T-helper 1 cell treated with Interleukin-12 subunit alpha and Interleukin-12 subunit beta and Interleukin-4 antibody, amounts not matched to agents 30 μg/mL and 1 μg/mL, for 36 hours (primary cell): ENCODE results near the gene LRRC34.

Source experiments
- H3K27ac Mint-ChIP-seq: one replicate; pipeline ENCODE4 v1.8.0; 2021; ENCODE audit warnings: mild to moderate bottlenecking, mixed read lengths
- H3K27me3 Mint-ChIP-seq: one replicate; pipeline ENCODE4 v1.8.0; 2021; ENCODE audit warnings: low read depth, mixed read lengths
- H3K36me3 Mint-ChIP-seq: one replicate; pipeline ENCODE4 v1.8.0; 2021; ENCODE audit warnings: low read depth, mixed read lengths
- H3K4me1 Mint-ChIP-seq: one replicate; pipeline ENCODE4 v1.8.0; 2021; ENCODE audit warnings: low read depth, mixed read lengths
- H3K4me3 Mint-ChIP-seq: one replicate; pipeline ENCODE4 v1.8.0; 2021; ENCODE audit warnings: mild to moderate bottlenecking, moderate library complexity, mixed read lengths
- H3K9me3 Mint-ChIP-seq: one replicate; pipeline ENCODE4 v1.8.0; 2021; ENCODE audit warnings: mixed read lengths

LRRC34 gene

GRCh38 chr3:169812332-169813235, at the start of gene LRRC34, which contains the start of gene LRRIQ4:
TSS of gene LRRC34 (minus strand) at chr3:169812904. CDS start at chr3:169812548, 356 bp downstream.
TSS of gene LRRIQ4 (plus strand) at chr3:169812870. CDS start at chr3:169821922, 9,052 bp downstream.
- peaks cover 30% of the 10 kb centered on the region for H3K4me1 Mint-ChIP-seq
- H3K4me3 Mint-ChIP-seq = peak within 1 kb of the TSS; percentile 82
- peaks cover 28% of the 10 kb centered on the region for H3K9me3 Mint-ChIP-seq
- H3K27ac Mint-ChIP-seq = peak within 1 kb of the TSS; percentile 80
- H3K27me3 Mint-ChIP-seq = peaks cover 12% of the 10 kb centered on the region
- H3K36me3 Mint-ChIP-seq = no peaks in the 10 kb centered on the region

GRCh38 chr3:169861871-169862270, 49.2 kb upstream of the LRRC34 start:
- H3K4me1 Mint-ChIP-seq = peaks cover 18% of the 10 kb centered on the region
- no peaks in the 10 kb centered on the region for H3K9me3 Mint-ChIP-seq
- H3K27me3 Mint-ChIP-seq = peaks cover 15% of the 10 kb centered on the region
- H3K4me3 Mint-ChIP-seq = no peak overlapping the region
- no peak overlapping the region for H3K27ac Mint-ChIP-seq
- no peaks in the 10 kb centered on the region for H3K36me3 Mint-ChIP-seq

GRCh38 chr3:169857811-169858210, 45.1 kb upstream of the LRRC34 start:
- Mint-ChIP-seq H3K36me3 (no peaks in the 10 kb centered on the region), H3K27ac (no peak overlapping the region), H3K4me3 (no peak overlapping the region), H3K4me1 (no peaks in the 10 kb centered on the region), H3K27me3 (peaks cover 34% of the 10 kb centered on the region), H3K9me3 (no peaks in the 10 kb centered on the region)

- Mint-ChIP-seq H3K27ac (no peak overlapping the region), H3K4me3 (no peak overlapping the region), H3K27me3 (peaks cover 29% of the 10 kb centered on the region), H3K9me3 (no peaks in the 10 kb centered on the region), H3K4me1 (no peaks in the 10 kb centered on the region), H3K36me3 (no peaks in the 10 kb centered on the region)
These were observed 42.8 kb upstream of the LRRC34 start for GRCh38 chr3:169855514-169855913.

- H3K36me3 Mint-ChIP-seq = no peaks in the 10 kb centered on the region
These were observed 37.9 kb upstream of the LRRC34 start for GRCh38 chr3:169850618-169851017.

GRCh38 chr3:169848741-169849140, 36.0 kb upstream of the LRRC34 start:
- H3K4me1 Mint-ChIP-seq = no peaks in the 10 kb centered on the region
- H3K36me3 Mint-ChIP-seq = no peaks in the 10 kb centered on the region
- H3K4me3 Mint-ChIP-seq = no peak overlapping the region
- H3K27ac Mint-ChIP-seq = no peak overlapping the region
- H3K9me3 Mint-ChIP-seq = no peaks in the 10 kb centered on the region
- peaks cover 9% of the 10 kb centered on the region for H3K27me3 Mint-ChIP-seq

More at GRCh38 chr3:169850618-169851017, 37.9 kb upstream of the LRRC34 start:
- H3K4me1 Mint-ChIP-seq = no peaks in the 10 kb centered on the region
- peaks cover 20% of the 10 kb centered on the region for H3K27me3 Mint-ChIP-seq
- H3K9me3 Mint-ChIP-seq = no peaks in the 10 kb centered on the region
- H3K4me3 Mint-ChIP-seq = no peak overlapping the region
- H3K27ac Mint-ChIP-seq = no peak overlapping the region

- Mint-ChIP-seq H3K27ac (no peak overlapping the region), H3K4me3 (no peak overlapping the region), H3K36me3 (no peaks in the 10 kb centered on the region), H3K4me1 (no peaks in the 10 kb centered on the region), H3K27me3 (peaks cover 10% of the 10 kb centered on the region), H3K9me3 (no peaks in the 10 kb centered on the region)
These were observed 35.2 kb upstream of the LRRC34 start for GRCh38 chr3:169847896-169848295.

GRCh38 chr3:169846458-169847193, 33.9 kb upstream of the LRRC34 start:
- Mint-ChIP-seq H3K9me3 (no peaks in the 10 kb centered on the region), H3K27me3 (peaks cover 12% of the 10 kb centered on the region), H3K4me3 (no peak overlapping the region), H3K27ac (no peak overlapping the region), H3K4me1 (no peaks in the 10 kb centered on the region), H3K36me3 (no peaks in the 10 kb centered on the region)

GRCh38 chr3:169842960-169843359, 30.3 kb upstream of the LRRC34 start:
- H3K36me3 Mint-ChIP-seq = no peaks in the 10 kb centered on the region
- H3K9me3 Mint-ChIP-seq = no peaks in the 10 kb centered on the region
- no peaks in the 10 kb centered on the region for H3K4me1 Mint-ChIP-seq
- H3K27me3 Mint-ChIP-seq = peaks cover 12% of the 10 kb centered on the region
- H3K27ac Mint-ChIP-seq = no peak overlapping the region
- no peak overlapping the region for H3K4me3 Mint-ChIP-seq

GRCh38 chr3:169841171-169841570, 28.5 kb upstream of the LRRC34 start:
- Mint-ChIP-seq H3K9me3 (no peaks in the 10 kb centered on the region), H3K36me3 (no peaks in the 10 kb centered on the region), H3K4me3 (no peak overlapping the region), H3K4me1 (no peaks in the 10 kb centered on the region), H3K27ac (no peak overlapping the region), H3K27me3 (peaks cover 8% of the 10 kb centered on the region)

- Mint-ChIP-seq H3K36me3 (no peaks in the 10 kb centered on the region), H3K4me1 (no peaks in the 10 kb centered on the region), H3K4me3 (no peak overlapping the region), H3K9me3 (no peaks in the 10 kb centered on the region), H3K27ac (no peak overlapping the region), H3K27me3 (peaks cover 8% of the 10 kb centered on the region)
These were observed 25.9 kb upstream of the LRRC34 start for GRCh38 chr3:169838511-169839030.

GRCh38 chr3:169836942-169837275, 24.2 kb upstream of the LRRC34 start:
- Mint-ChIP-seq H3K36me3 (no peaks in the 10 kb centered on the region), H3K27ac (no peak overlapping the region), H3K9me3 (no peaks in the 10 kb centered on the region), H3K4me3 (no peak overlapping the region), H3K27me3 (peaks cover 9% of the 10 kb centered on the region), H3K4me1 (no peaks in the 10 kb centered on the region)

- Mint-ChIP-seq H3K4me1 (no peaks in the 10 kb centered on the region), H3K4me3 (no peak overlapping the region), H3K27me3 (peaks cover 7% of the 10 kb centered on the region), H3K36me3 (no peaks in the 10 kb centered on the region), H3K9me3 (no peaks in the 10 kb centered on the region), H3K27ac (no peak overlapping the region)
These were observed 23.6 kb upstream of the LRRC34 start for GRCh38 chr3:169836078-169836941.

- Mint-ChIP-seq H3K27me3 (peaks cover 4% of the 10 kb centered on the region), H3K36me3 (no peaks in the 10 kb centered on the region)
These were observed 22.8 kb upstream of the LRRC34 start for GRCh38 chr3:169835533-169835932.

More at GRCh38 chr3:169835533-169835932, 22.8 kb upstream of the LRRC34 start:
- H3K9me3 Mint-ChIP-seq = no peaks in the 10 kb centered on the region
- no peaks in the 10 kb centered on the region for H3K4me1 Mint-ChIP-seq
- H3K4me3 Mint-ChIP-seq = no peak overlapping the region
- no peak overlapping the region for H3K27ac Mint-ChIP-seq
